GM19238 (cell line): ENCODE data around the gene SLC4A1AP.

Source experiments
- DNase-seq: peaks from one replicate; pipeline ENCODE4 v3.0.0; 2011; ENCODE audit warnings: low spot score; ENCODE audit not compliant: insufficient read length

SLC4A1AP gene

GRCh38 chr2:27703638-27704341, 40.1 kb downstream of the SLC4A1AP start:
- DNase-seq: peak; percentile 56

GRCh38 chr2:27704342-27704876, 40.7 kb downstream of the SLC4A1AP start:
- DNase-seq: no peak

- no peak for DNase-seq
Observed at GRCh38 chr2:27705851-27706622, 42.3 kb downstream of the SLC4A1AP start.

GRCh38 chr2:27707462-27708256, 44.0 kb downstream of the SLC4A1AP start:
- DNase-seq: no peak

- DNase-seq: no peak
Observed at GRCh38 chr2:27708257-27708654, 44.6 kb downstream of the SLC4A1AP start.

- no peak for DNase-seq
Observed at GRCh38 chr2:27708666-27709065, 45.0 kb downstream of the SLC4A1AP start.

- DNase-seq: no peak
Observed at GRCh38 chr2:27709326-27709725, 45.6 kb downstream of the SLC4A1AP start.

GRCh38 chr2:27709960-27710575, 46.4 kb downstream of the SLC4A1AP start:
- DNase-seq: no peak

GRCh38 chr2:27710640-27711430, 47.1 kb downstream of the SLC4A1AP start:
- no peak for DNase-seq

- DNase-seq: no peak
Observed at GRCh38 chr2:27711804-27712203, 48.1 kb downstream of the SLC4A1AP start.

GRCh38 chr2:27712522-27712921, 48.8 kb downstream of the SLC4A1AP start:
- DNase-seq: no peak

- DNase-seq: no peak
Observed at GRCh38 chr2:27713201-27713600, 49.5 kb downstream of the SLC4A1AP start.

GRCh38 chr2:27714053-27714452, 50.4 kb downstream of the SLC4A1AP start:
- DNase-seq: no peak

- no peak for DNase-seq
Observed at GRCh38 chr2:27714851-27715291, 51.2 kb downstream of the SLC4A1AP start.

- DNase-seq: no peak
Observed at GRCh38 chr2:27715318-27716210, 51.9 kb downstream of the SLC4A1AP start.

- no peak for DNase-seq
Observed at GRCh38 chr2:27716301-27717069, 52.8 kb downstream of the SLC4A1AP start.

- DNase-seq: no peak
Observed at GRCh38 chr2:27717070-27717795, 53.5 kb downstream of the SLC4A1AP start.

- no peak for DNase-seq
Observed at GRCh38 chr2:27720004-27720551, 56.4 kb downstream of the SLC4A1AP start.
